Activated CD4-positive, alpha-beta T cell treated with anti-CD3 and anti-CD28 coated beads, Interleukin-2, Interleukin-6, amounts not matched to agents 100 ng/mL and 50 ng/mL, durations not matched to agents 16 hours and 8 hours (primary cell): ENCODE measurements around the gene LITAF.
"Not testable (repeated sequence)": the region's sequence is repeated elsewhere in the genome, so short reads cannot be mapped to it uniquely, and the experiment has no call there.

ENCODE experiments used
- DNase-seq: peaks from one replicate; pipeline ENCODE4 v3.0.0-alpha.2; 2020

LITAF gene

GRCh38 chr16:11513366-11513765 lies 73.4 kb downstream of the LITAF start:
- DNase-seq, result not testable (repeated sequence)

- DNase-seq, result no peak
These were observed 74.9 kb downstream of the LITAF start for GRCh38 chr16:11511801-11512200.

- no peak for DNase-seq
These were observed 75.4 kb downstream of the LITAF start for GRCh38 chr16:11511328-11511727.

GRCh38 chr16:11510178-11510973 lies 76.3 kb downstream of the LITAF start:
- DNase-seq, result no peak

- DNase-seq, result no peak
These were observed 78.7 kb downstream of the LITAF start for GRCh38 chr16:11507991-11508390.

GRCh38 chr16:11507350-11507749 lies 79.4 kb downstream of the LITAF start:
- no peak for DNase-seq

- DNase-seq, result no peak
These were observed 79.9 kb downstream of the LITAF start for GRCh38 chr16:11506741-11507305.

- not testable (repeated sequence) for DNase-seq
These were observed 82.5 kb downstream of the LITAF start for GRCh38 chr16:11504261-11504660.

GRCh38 chr16:11503566-11503965 lies 83.2 kb downstream of the LITAF start:
- DNase-seq, result no peak

- no peak for DNase-seq
These were observed 84.5 kb downstream of the LITAF start for GRCh38 chr16:11502239-11502638.

GRCh38 chr16:11501632-11502031 lies 85.1 kb downstream of the LITAF start:
- no peak for DNase-seq

GRCh38 chr16:11500700-11501346 lies 85.9 kb downstream of the LITAF start:
- no peak for DNase-seq

- no peak for DNase-seq
These were observed 87.2 kb downstream of the LITAF start for GRCh38 chr16:11499295-11500089.

GRCh38 chr16:11498683-11499082 lies 88.0 kb downstream of the LITAF start:
- no peak for DNase-seq

- no peak for DNase-seq
These were observed 88.8 kb downstream of the LITAF start for GRCh38 chr16:11497851-11498289.
